Stimulated activated naive CD4-positive, alpha-beta T cell treated with Interleukin-2 at 50 U/mL for 16 hours (primary cell): ENCODE measurements around the gene TEX22.

Experiments used
- DNase-seq: peaks from one replicate; lab custom pipeline; 2025; lab: John Stamatoyannopoulos, UW

TEX22 gene

GRCh38 chr14:105420974-105421674, 22.8 kb downstream of the TEX22 start:
- DNase-seq: no peak

DNA sequence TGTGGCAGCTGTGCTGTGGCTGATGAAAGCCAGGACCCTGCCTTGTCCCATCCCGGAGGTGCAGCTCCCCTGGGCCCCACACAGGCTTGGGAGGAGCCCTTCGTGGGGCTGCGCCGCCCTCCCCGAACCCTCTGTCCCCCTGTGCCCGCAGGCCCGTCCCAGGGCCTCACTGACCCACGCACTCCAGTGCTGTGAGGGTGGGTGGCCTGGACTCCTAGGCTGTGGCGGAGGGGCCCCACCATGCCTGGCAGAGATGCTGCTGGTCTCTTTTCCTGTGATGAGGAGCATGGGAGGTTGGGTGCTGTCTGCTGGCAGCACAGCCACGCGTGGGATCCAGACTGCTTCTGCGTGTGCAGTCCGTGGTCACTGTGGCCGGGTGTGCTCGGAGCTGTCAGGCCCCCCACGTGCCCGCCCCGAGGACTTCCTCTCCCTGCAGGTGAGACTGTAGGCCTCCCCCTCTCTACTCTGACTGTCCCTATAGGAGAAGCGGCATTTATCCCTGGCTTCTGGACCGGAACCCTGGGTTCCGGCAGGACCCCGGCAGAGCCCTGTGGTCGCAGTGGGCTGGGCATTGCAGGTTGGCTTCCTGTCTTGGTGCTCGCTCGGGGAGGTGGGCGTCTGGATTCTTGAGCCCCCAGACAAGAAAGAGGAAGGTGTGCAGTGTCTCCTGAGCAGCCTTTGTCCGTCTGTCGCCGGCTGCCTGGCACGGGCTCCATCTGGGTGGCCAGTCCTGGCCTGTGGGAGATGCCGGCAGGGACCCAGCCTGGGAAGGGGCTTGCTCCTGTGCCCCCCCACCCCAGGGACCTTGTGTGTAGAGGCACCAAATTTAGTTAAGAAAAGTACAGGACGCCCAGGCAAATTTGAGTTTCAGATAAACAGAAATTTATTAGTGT, 23.6 kb downstream of the TEX22 start:
- DNase-seq: no peak

- DNase-seq: no peak
Measured at GRCh38 chr14:105422695-105423487, 24.6 kb downstream of the TEX22 start.

DNA sequence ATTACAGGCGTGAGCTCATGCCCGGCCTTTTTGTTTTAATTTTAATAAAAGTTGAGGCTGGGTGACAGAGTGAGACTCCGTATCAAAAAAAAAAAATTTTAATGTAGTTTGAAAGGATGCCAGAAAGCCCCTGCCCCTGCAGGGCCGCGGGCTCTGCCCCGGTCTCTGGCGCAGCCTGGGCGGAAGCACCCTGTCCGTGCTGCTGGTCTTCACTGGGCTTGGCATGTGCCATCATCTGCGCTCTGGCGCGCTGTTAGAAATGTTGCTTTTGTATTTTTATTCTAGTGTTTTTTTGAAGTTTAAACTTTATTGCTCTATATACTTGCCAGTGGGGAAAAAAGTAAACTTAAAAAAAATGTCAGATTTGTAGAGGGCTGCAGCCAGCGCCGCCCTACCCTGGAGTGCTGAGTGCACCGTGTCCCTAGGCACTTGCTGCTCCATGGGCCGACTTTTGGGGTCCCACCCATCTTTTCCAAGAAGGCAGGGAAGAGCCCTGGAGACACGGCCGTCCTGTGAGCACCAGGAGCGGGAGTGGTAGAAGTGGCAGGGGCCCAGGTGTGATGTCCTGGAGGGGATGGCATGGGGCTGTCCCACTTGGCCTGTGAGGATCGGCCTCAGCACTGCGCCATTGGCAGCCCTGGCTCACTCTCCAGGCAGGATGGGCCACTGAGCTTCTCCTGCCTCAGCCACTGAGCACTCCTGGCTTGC, 25.3 kb downstream of the TEX22 start:
- no peak for DNase-seq

DNA sequence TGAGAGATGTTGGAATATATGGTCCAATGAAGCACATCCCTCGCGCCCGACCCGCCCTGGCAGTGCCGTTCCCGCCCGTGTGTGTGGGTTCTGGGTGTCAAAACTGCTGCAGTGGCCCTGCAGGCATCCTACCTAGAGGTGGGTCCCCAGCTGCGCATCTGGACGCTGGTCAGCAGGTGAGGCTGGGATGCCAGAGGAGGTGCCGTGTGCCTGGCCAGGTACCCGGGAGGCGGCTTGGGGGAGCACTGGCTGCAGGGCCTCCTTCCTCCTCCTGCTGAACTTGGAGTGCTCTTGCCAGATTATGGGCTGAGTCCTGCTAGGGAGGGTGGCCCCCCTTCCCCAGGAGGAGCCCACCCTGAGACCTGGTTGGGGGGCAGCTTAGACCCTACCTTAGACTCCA, 26.5 kb downstream of the TEX22 start:
- no peak for DNase-seq

GRCh38 chr14:105425823-105426247, 27.5 kb downstream of the TEX22 start:
- DNase-seq: no peak

DNA sequence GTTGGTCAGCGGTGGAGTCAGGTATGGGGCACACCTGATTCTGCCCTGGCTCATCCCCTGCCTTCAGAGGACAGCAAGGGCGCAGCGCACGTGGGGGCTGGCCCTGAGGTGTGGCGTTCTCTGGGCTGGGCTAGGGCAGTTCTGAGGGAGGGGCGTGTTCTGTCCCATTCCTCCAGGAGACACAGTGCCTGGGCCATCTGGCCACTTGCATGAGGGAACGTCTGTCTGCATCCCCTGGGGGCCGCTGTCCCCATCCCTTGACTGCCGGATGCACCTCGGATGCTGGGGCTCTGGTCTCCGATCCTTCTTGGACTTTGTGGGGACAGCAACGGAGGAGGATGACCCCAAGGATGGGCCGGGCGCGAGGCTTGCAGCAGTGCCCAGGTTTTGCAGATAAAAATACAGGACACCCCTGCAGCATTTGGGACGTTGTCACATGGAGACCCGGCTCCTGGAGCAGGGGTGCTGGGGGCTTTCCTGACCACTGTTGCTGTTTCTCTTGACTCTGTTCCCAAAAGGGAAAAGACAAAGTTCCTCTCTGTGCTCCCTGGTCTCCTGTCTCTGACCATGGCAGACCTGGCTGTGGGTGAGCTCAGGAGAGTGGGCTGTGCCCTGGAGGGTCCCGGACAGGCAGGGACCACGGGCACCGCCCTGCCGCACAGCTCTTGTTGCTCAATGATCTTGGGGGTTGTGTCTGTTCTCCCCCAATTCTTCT, 28.2 kb downstream of the TEX22 start:
- no peak for DNase-seq

DNA sequence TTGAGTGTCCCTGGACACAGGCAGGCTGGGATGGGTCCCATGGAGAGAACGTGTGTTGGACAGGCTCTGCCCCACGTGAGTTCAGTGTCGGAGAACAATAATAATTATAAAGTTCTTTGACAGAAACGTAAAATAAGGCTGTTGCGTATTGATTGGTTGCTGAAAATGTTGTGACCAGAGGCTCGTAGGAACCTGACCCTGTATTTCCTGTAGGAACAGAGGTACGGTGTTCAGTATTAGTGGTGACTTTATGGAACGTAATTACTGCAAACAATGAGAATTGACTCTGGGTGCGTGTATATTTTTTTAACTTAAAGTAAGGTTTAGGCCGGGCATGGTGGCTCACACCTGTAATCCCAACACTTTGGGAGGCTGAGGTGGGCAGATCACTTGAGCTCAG, 29.1 kb downstream of the TEX22 start:
- DNase-seq: no peak

DNA sequence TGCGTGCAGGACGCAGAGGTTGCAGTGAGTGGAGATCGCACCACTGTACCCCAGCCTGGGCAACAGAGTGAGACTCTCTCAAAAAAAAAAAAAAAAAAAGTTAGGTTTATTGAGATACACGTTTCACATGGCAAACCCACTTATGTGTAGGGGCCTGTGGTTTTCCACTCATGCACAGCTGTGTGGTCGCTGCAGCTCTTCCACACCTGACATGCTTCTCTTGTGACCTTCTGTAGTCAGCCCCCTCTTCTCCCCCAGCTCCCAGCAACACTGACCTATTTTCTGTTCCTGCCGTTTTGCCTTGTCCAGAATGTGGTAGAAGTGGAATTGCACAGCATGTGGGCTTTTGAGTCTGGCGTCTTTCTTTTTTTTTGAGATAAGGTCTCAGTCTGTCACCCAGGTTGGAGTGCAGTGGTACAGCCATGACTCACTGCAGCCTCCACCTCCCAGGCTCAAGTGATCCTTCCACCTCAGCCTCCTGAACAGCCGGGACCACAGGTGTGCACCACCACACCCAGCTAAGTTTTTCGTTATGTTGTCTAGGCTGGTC, 29.7 kb downstream of the TEX22 start:
- DNase-seq: no peak

DNA sequence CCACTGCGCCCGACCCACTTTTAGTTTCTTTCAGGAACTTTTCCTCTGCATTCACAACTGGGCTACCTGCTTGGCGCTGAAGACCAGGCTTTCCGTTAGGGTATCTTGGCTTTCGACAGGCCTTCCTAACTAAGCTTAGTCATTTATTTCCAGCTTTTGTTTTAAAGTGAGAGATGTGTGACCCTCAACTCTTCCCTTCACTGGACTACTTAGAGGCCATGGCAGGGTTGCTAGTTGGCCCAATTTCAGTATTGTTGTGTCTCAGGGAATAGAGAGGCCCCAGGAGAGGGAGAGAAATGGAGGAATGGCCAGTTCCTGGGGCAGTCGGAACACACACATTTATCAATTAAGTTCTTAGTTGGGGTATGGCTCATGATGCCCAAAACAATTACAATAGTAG, 31.7 kb downstream of the TEX22 start:
- DNase-seq: no peak

GRCh38 chr14:105430565-105430964, 32.2 kb downstream of the TEX22 start:
- no peak for DNase-seq

DNA sequence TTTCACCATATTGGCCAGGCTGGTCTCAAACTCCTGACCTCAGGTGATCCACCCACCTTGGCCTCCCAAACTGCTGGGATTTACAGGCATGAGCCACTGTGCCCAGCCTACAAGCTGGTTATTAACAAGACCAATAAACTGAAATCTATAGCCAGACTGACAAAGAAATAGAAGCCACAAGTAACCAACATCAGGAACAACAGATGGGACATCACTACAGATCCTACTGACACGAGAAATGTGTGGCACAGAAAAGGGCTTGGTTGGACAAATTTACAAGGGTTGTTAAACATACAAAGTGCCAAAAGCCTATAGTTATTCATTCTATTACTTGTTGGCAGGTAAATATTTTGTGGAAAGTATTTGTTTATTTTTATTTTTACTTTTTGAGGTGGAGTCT, 32.9 kb downstream of the TEX22 start:
- DNase-seq: no peak

- no peak for DNase-seq
Measured at GRCh38 chr14:105432657-105433056, 34.3 kb downstream of the TEX22 start.

GRCh38 chr14:105433161-105433605, 34.8 kb downstream of the TEX22 start:
- no peak for DNase-seq

DNA sequence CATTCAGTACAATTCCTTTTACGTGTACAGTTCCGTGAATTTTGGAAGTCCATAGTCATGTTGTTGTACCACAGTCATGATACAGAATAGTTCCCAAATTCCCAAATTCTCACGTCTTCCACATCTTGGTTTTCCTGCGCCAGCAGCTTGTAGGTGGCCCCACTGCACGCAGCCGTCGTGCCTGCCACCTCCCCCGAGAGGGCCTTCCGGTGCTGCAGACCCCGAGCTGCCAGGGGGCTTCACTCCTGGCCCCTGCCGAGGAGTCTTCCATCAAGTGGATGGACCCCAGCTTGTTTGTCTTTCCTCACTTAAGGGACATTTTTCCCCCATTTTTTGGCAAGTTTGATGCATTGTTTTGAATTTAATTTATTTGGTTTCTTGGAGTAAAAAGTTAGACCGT, 38.1 kb downstream of the TEX22 start:
- DNase-seq: no peak

DNA sequence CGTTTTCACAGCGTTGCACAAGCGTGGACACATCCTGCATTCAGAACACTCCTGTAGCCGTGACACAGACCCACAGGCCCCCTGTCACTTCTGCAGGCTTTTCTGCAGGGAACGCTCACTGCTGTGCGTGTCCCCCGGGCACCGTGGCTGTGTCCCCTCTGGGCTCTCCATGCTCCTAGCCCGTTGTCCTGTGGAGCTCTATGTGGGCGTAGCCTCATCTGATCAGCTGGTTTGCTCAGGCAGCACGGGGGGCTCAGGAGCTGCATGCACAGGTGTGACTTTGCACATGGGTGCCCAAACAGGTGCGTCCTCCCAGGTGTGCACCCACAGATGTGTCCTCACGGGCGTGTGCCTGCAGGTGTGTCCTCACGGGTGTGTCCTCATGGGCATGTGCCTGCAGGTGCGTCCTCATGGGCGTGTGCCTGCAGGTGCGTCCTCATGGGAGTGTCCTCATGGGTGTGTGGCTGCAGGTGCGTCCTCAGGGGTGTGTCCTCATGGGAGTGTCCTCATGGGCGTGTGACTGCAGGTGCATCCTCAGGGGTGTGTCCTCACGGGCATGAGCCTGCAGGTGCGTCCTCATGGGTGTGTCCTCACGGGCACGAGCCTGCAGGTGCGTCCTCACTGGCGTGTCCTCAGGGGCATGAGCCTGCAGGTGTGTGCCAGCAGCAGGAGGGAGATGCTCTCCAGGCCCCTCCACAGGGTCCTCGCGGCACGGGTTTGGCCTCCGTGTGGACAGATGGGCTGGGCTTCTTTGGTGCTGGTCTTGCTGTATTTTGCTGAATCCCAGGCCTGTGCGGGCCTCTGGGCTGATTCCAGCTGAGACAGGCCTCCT, 38.8 kb downstream of the TEX22 start:
- DNase-seq: no peak

DNA sequence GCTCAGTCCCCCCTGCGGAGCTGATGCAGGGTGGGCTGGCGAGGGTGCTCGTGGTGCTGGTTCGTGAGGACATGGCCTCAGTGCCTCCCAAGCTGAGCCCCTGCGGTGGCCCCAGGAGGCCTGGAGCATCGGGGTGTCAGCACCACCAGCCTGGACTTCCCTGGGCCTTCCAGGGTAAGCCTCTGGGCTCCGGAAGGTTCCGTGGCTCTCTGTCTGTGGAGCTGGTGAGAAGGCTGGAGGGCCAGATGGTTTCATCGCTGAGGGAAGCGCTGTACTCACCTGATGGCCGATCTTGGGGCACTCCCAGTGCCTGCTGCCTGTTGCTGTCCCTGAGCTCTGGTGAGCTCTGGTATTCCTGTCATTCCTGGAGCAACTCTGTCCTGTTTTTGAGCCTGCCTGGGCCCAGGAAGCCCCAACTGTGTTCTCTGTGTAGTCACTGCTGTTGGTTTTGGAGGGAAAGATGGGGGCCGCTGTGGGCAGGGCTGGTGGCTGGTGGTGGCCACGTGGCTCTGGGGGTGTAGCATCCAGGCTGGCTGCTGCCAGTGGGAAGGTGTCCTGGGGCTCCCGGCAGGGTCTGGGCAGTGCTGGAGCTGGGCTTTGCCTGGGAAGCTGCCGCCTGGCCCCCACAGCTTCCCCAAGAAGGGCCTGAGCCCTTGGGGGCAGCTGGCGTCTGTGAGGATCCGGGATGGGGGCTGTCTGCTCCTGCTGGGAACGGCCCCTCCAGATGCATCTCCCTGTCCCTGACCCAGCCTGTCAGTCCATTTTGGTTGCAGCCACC, 39.6 kb downstream of the TEX22 start:
- DNase-seq: no peak

DNA sequence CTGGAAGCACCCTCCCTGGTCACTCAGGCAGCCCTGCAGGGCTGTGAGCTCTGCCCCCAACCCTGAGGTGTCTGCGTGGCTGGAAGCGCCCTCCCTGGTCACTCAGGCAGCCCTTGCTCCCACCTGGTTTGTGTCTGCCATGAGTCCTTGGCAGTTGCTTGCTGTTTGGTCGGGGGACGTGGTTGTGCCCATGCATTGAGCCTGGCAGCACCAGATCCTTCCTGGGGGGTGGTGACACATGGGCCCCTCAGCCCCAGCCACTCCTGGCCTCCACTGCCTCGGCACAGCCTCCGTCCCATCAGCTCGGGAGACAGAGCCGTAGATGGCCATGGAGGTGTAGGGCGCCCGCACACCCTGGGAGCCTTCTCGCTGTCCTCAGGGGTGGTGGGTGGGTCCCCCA, 40.8 kb downstream of the TEX22 start:
- no peak for DNase-seq
